ENCODE measurements around the gene DNAJA2. TPM values are rescaled to one million over a fixed set of nuclear protein-coding genes. Genes with fewer than 3 reads are reported as not detected.

The DNAJA2 gene
- total and polyA plus RNA-seq, 2 of the 8 experiments (the other 6 are each of a cell fraction or from before 2014, with no cell fraction given), result 9.4 to 93.8 TPM

GRCh38 chr16:46976550-46976949 is 3.1 kb upstream of the DNAJA2 start (continued):
- TF ChIP-seq CHD7 (IDR thresholded peaks at IDR 0.05; ENCODE audit: insufficient replicate concordance, low read length), result no peak
- peak; percentile 87 for TF ChIP-seq BACH1 (IDR thresholded peaks at IDR 0.05; ENCODE audit: low read length)
- no peak for TF ChIP-seq BRCA1 (IDR thresholded peaks at IDR 0.05; ENCODE audit: low read depth, low read length)
- TF ChIP-seq JUND (IDR thresholded peaks at IDR 0.05; ENCODE audit: low read length), result no peak
- no peak for TF ChIP-seq TEAD4 (IDR thresholded peaks at IDR 0.05; ENCODE audit: low read depth, low read length)
- TF ChIP-seq CHD1 (IDR thresholded peaks at IDR 0.05; ENCODE audit: low read depth, low read length), result no peak

Data from H1 (cell line).